H1 (cell line): ENCODE measurements around the gene DENND4A. TPM values are rescaled to one million over a fixed set of nuclear protein-coding genes. Genes with fewer than 3 reads are reported as not detected.

Source experiments
- CTCF ChIA-PET: fragments of 300-600 bp; sonication (Branson Sonifier 250); formaldehyde crosslinking; loops from one replicate; lab custom pipeline; 2021; ENCODE audit not compliant: partially characterized antibody; lab: Charles Lee
- POLR2A ChIA-PET: fragments of 300-600 bp; sonication (Branson Sonifier 250); formaldehyde crosslinking; loops from one replicate; lab custom pipeline; 2021; ENCODE audit warnings: inconsistent platforms; ENCODE audit not compliant: partially characterized antibody; lab: Charles Lee
- DNase-seq, 2 experiments: peaks; one replicate each; pipeline versions ENCODE4 v3.0.0 to v3.0.0-alpha.2; 2010 to 2022; ENCODE audit warnings: low spot score in 2 of 2, low read depth in 1 of 2, mixed read lengths in 1 of 2
- FAIRE-seq: peaks from 2 replicates; lab custom pipeline; 2011; peaks lifted over from hg19 to GRCh38; lab: Jason Lieb, UNC
- H2AFZ ChIP-seq: 2 replicates; pipeline ENCODE4 v1.8.1; 2012; ENCODE audit warnings: low read length, inconsistent platforms
- H2AK5ac ChIP-seq: 2 replicates; pipeline ENCODE4 v1.6.1; 2013; ENCODE audit warnings: low read depth, low read length
- H2BK120ac ChIP-seq: replicated peaks from 2 replicates; pipeline ENCODE3; 2013; ENCODE audit warnings: low read depth, low read length, inconsistent platforms
- H2BK12ac ChIP-seq: 2 replicates; pipeline ENCODE4 v1.6.1; 2013; ENCODE audit warnings: low read depth, low read length
- H2BK15ac ChIP-seq: 2 replicates; pipeline ENCODE4 v1.6.1; 2013; ENCODE audit warnings: low read length
- H2BK20ac ChIP-seq: 2 replicates; pipeline ENCODE4 v1.6.1; 2013; ENCODE audit warnings: low read length
- H2BK5ac ChIP-seq: 2 replicates; pipeline ENCODE4 v1.6.1; 2013; ENCODE audit warnings: low read depth, low read length
- H3K14ac ChIP-seq: 2 replicates; pipeline ENCODE4 v1.6.1; 2013; ENCODE audit warnings: inconsistent platforms; ENCODE audit not compliant: insufficient read length
- H3K18ac ChIP-seq: 2 replicates; pipeline ENCODE4 v1.6.1; 2013; ENCODE audit warnings: low read length; ENCODE audit errors: extremely low read depth
- H3K23ac ChIP-seq: 2 replicates; pipeline ENCODE4 v1.6.1; 2013; ENCODE audit warnings: inconsistent platforms; ENCODE audit not compliant: insufficient read length
- H3K23me2 ChIP-seq: 2 replicates; pipeline ENCODE4 v1.6.1; 2013; ENCODE audit warnings: low read depth, low read length
- H3K27ac ChIP-seq: 2 replicates; pipeline ENCODE4 v1.6.1; 2011; ENCODE audit warnings: low read depth, low read length, inconsistent platforms
- H3K27me3 ChIP-seq, 4 experiments: replicated peaks in 1 of 4; 1 replicate in 1 of 4; 2 replicates in 3 of 4; pipeline versions ENCODE4 v1.6.1 to v1.8.1; 2011 to 2013; ENCODE audit warnings: low read length in 3 of 4, mild to moderate bottlenecking in 3 of 4, inconsistent platforms in 2 of 4, mixed read lengths in 2 of 4, moderate library complexity in 1 of 4; ENCODE audit not compliant: control insufficient read depth in 3 of 4, insufficient read depth in 3 of 4; ENCODE audit errors: extremely low read depth in 1 of 4
- H3K36me3 ChIP-seq, 4 experiments: 2 replicates each; pipeline versions ENCODE4 v1.6.1 to v1.8.1; 2011 to 2013; ENCODE audit warnings: mild to moderate bottlenecking in 4 of 4, low read length in 3 of 4, moderate library complexity in 2 of 4, control low read depth in 1 of 4, inconsistent platforms in 1 of 4; ENCODE audit not compliant: insufficient read depth in 4 of 4, control insufficient read depth in 2 of 4
- H3K4ac ChIP-seq: replicated peaks from 2 replicates; pipeline ENCODE3; 2013; ENCODE audit warnings: low read length, low read depth, mixed read lengths, inconsistent platforms; ENCODE audit not compliant: insufficient read length
- H3K4me1 ChIP-seq, 4 experiments: replicated peaks in 1 of 4; 1 replicate in 1 of 4; 2 replicates in 3 of 4; pipeline versions ENCODE4 v1.6.1 to v1.8.1; 2011 to 2013; ENCODE audit warnings: low read length in 3 of 4, inconsistent platforms in 2 of 4, mixed read lengths in 1 of 4; ENCODE audit not compliant: insufficient read depth in 4 of 4, control insufficient read depth in 3 of 4
- H3K4me2 ChIP-seq, 2 experiments: 2 replicates each; pipeline versions ENCODE4 v1.6.1 to v1.8.1; 2011 to 2013; ENCODE audit warnings: low read depth in 2 of 2, low read length in 2 of 2, control low read depth in 1 of 2, inconsistent platforms in 1 of 2, mild to moderate bottlenecking in 1 of 2; ENCODE audit not compliant: insufficient read depth in 1 of 2
- H3K4me3 ChIP-seq, 4 experiments: fragments of 200-600, 300-600 bp in 1 of 4; sonication (generic), shearing (Covaris generic), sonication (Bioruptor Twin) in 1 of 4; 2 replicates each; pipeline versions ENCODE4 v1.5.1 to v1.8.1; 2011 to 2016; ENCODE audit warnings: low read length in 4 of 4, low read depth in 3 of 4, control low read depth in 2 of 4, inconsistent platforms in 2 of 4, mild to moderate bottlenecking in 2 of 4, mixed read lengths in 1 of 4, moderate library complexity in 1 of 4; ENCODE audit not compliant: insufficient read depth in 2 of 4; ENCODE audit errors: extremely low read depth in 1 of 4
- H3K56ac ChIP-seq: replicated peaks from 2 replicates; pipeline ENCODE3; 2013; ENCODE audit warnings: low read depth, mild to moderate bottlenecking, mixed read lengths, low read length, inconsistent platforms; ENCODE audit not compliant: insufficient read length
- H3K79me1 ChIP-seq: 2 replicates; pipeline ENCODE4 v1.6.1; 2013; ENCODE audit warnings: low read depth, low read length, control low read depth
- H3K79me2 ChIP-seq, 2 experiments: 2 replicates each; pipeline versions ENCODE4 v1.6.1 to v1.8.1; 2012 to 2013; ENCODE audit warnings: low read length in 2 of 2, mild to moderate bottlenecking in 2 of 2, inconsistent platforms in 1 of 2; ENCODE audit not compliant: insufficient read depth in 2 of 2, control insufficient read depth in 1 of 2
- H3K9ac ChIP-seq, 4 experiments: replicated peaks in 1 of 4; 1 replicate in 1 of 4; 2 replicates in 3 of 4; pipeline versions ENCODE4 v1.6.1 to v1.8.1; 2011 to 2013; ENCODE audit warnings: low read depth in 3 of 4, low read length in 3 of 4, control low read depth in 2 of 4, mild to moderate bottlenecking in 2 of 4, moderate library complexity in 2 of 4, inconsistent platforms in 1 of 4; ENCODE audit errors: extremely low read depth in 1 of 4
- H3K9me3 ChIP-seq, 2 experiments: 2 replicates each; pipeline versions ENCODE4 v1.6.1 to v1.8.1; 2012 to 2013; ENCODE audit warnings: mild to moderate bottlenecking in 2 of 2, moderate library complexity in 2 of 2, control low read depth in 1 of 2, inconsistent platforms in 1 of 2, low read depth in 1 of 2, low read length in 1 of 2, mixed read lengths in 1 of 2; ENCODE audit not compliant: insufficient read depth in 2 of 2
- H4K20me1 ChIP-seq, 2 experiments: replicated peaks in 1 of 2; 2 replicates each; pipeline versions ENCODE3 to v1.8.1; 2011 to 2013; ENCODE audit warnings: inconsistent platforms in 2 of 2, low read length in 2 of 2, mild to moderate bottlenecking in 1 of 2; ENCODE audit not compliant: insufficient read depth in 2 of 2, control insufficient read depth in 1 of 2
- H4K5ac ChIP-seq: 2 replicates; pipeline ENCODE4 v1.6.1; 2013; ENCODE audit warnings: low read length, low read depth, mixed read lengths, inconsistent platforms; ENCODE audit not compliant: insufficient read length
- H4K8ac ChIP-seq: 2 replicates; pipeline ENCODE4 v1.8.0; 2013; ENCODE audit warnings: mild to moderate bottlenecking, moderate library complexity, low read length, inconsistent platforms; ENCODE audit not compliant: insufficient read depth; ENCODE audit errors: extremely low read depth
- H4K91ac ChIP-seq: replicated peaks from 2 replicates; pipeline ENCODE3; 2013; ENCODE audit warnings: low read length, mixed read lengths, inconsistent platforms; ENCODE audit not compliant: insufficient read length
- ATF2 ChIP-seq: IDR thresholded peaks from 2 replicates; pipeline ENCODE4 v1.6.1; 2012; ENCODE audit warnings: low read length, inconsistent platforms
- CTCF ChIP-seq, 3 experiments: IDR thresholded peaks; 1 replicate in 2 of 3; 2 replicates in 1 of 3; pipeline versions ENCODE4 v1.5.1 to v1.6.1; 2011; ENCODE audit warnings: low read length in 3 of 3, mild to moderate bottlenecking in 3 of 3, inconsistent platforms in 2 of 3, low read depth in 1 of 3, moderate library complexity in 1 of 3; ENCODE audit not compliant: insufficient read depth in 1 of 3; ENCODE audit errors: control extremely low read depth in 1 of 3
- E2F6 ChIP-seq: IDR thresholded peaks from 2 replicates; pipeline ENCODE4 v1.6.1; 2012; ENCODE audit warnings: inconsistent platforms
- EGR1 ChIP-seq: IDR thresholded peaks from 2 replicates; pipeline ENCODE4 v1.6.1; 2011; ENCODE audit warnings: low read depth, low read length, borderline replicate concordance
- KDM1A ChIP-seq: fragments of 200-600, 300-600 bp; sonication (generic); IDR thresholded peaks from 2 replicates; pipeline ENCODE4 v1.7.1; 2016; ENCODE audit warnings: mild to moderate bottlenecking, low read length, borderline replicate concordance
- NANOG ChIP-seq: IDR thresholded peaks from 2 replicates; pipeline ENCODE4 v1.6.1; 2011; ENCODE audit warnings: low read length, low read depth, mild to moderate bottlenecking, inconsistent platforms; ENCODE audit not compliant: insufficient read depth, poor library complexity, severe bottlenecking
- TBP ChIP-seq: IDR thresholded peaks from 2 replicates; pipeline ENCODE4 v1.6.1; 2011; ENCODE audit warnings: low read depth, low read length, improper control_type of control experiment
- WGBS, 2 experiments: shearing (Covaris generic) in 1 of 2; methylation state at CpG; one replicate each; pipeline versions ENCODE4 v1.1.6 to v1.1.7; 2013 to 2015; ENCODE audit warnings: low lambda C conversion rate in 2 of 2, mixed read lengths in 2 of 2, inconsistent platforms in 1 of 2, low coverage in 1 of 2, missing lambda C conversion rate in 1 of 2; ENCODE audit not compliant: insufficient replicate concordance in 2 of 2, insufficient coverage in 1 of 2, insufficient read length in 1 of 2; ENCODE audit errors: extremely low coverage in 1 of 2, missing lambda C conversion rate in 1 of 2; 5-methylcytosine and 5-hydroxymethylcytosine counted together
- polyA plus RNA-seq, 7 experiments: library from polyadenylated mRNA; depleted of rRNA in 3 of 7; stranded (reverse) in 5 of 7; unstranded in 2 of 7; fragments of >200 nt in 5 of 7; fragments of 200-250 nt in 2 of 7; gene quantifications; 1 replicate in 5 of 7; 2 replicates in 1 of 7; 4 replicates in 1 of 7; pipeline versions ENCODE4 v1.2.1 to v1.2.3, GENCODE V29; 2011 to 2013; ENCODE audit warnings: missing spikeins in 2 of 7, mixed read lengths in 2 of 7
- total RNA-seq: library from RNA; stranded (reverse); fragmentation: NEBNext Ultra II Directional; extraction: Animal tissue kit (Norgen Biotek cat#: 25700); gene quantifications from 2 replicates; pipeline ENCODE4 v1.2.1, GENCODE V29; 2021

The DENND4A gene
- total and polyA plus RNA-seq, 2 of the 8 experiments (the other 6 are each of a cell fraction or from before 2014, with no cell fraction given) = 1.3 to 4.7 TPM

GRCh38 chr15:65835447-65835846, 43.4 kb upstream of the DENND4A start:
- TF ChIP-seq ATF2 (no peak), TBP (no peak), CTCF (IDR thresholded peaks at IDR 0.05; ENCODE audit: control extremely low read depth in 1 of 3, insufficient read depth in 1 of 3, low read depth in 1 of 3, low read length in 3 of 3) (no peak), NANOG (no peak), E2F6 (no peak), KDM1A (no peak), EGR1 (no peak)
- TF ChIP-seq, all 59 proteins: peak for 0
- no peak overlapping the region for H3K56ac ChIP-seq
- CTCF ChIA-PET = interaction anchor here (0.6 to 10.6 kb wide), 16 partner anchors 9 to 449 kb away, joined by 3 to 134 read pairs (median 4); no protein-coding TSS in a partner anchor

More at GRCh38 chr15:65835447-65835846, 43.4 kb upstream of the DENND4A start:
- DNase-seq (no peak), FAIRE-seq (no peak)
- Histone ChIP-seq H3K18ac (no peak overlapping the region), H2BK20ac (no peak overlapping the region), H3K9ac (no peak overlapping the region), H3K79me2 (no peaks in the 10 kb centered on the region), H2AFZ (no peak overlapping the region), H4K20me1 (no peaks in the 10 kb centered on the region), H4K5ac (no peak overlapping the region), H3K4me3 (no peak overlapping the region), H3K14ac (no peak overlapping the region), H2BK15ac (no peak overlapping the region), H3K4ac (no peak overlapping the region), H3K36me3 (no peaks in the 10 kb centered on the region), H3K4me1 (peaks cover 4 to 17% (median 7%) of the 10 kb centered on the region in 4 experiments; a peak in 6 of 7 replicates), H2BK120ac (no peak overlapping the region), H2AK5ac (no peak overlapping the region), H2BK5ac (no peak overlapping the region), H4K8ac (no peak overlapping the region), H3K27ac (no peak overlapping the region), H3K9me3 (no peaks in the 10 kb centered on the region), H2BK12ac (no peak overlapping the region), H3K79me1 (no peaks in the 10 kb centered on the region), H3K27me3 (no peaks in the 10 kb centered on the region), H3K4me2 (no peak overlapping the region), H3K23ac (no peak overlapping the region), H4K91ac (no peak overlapping the region), H3K23me2 (no peaks in the 10 kb centered on the region; the same call in 1 of the 2 replicates)
- POLR2A ChIA-PET = interaction anchor here (2.3 kb wide), 2 partner anchors 34 to 224 kb away, joined by 7 read pairs; partner anchors contain the start of genes INTS14 and RAB11A
- 92% methylated on average over 4 of the region's 4 CpGs; no CpG with 5 or more reads in 1 of the 2 experiments for WGBS, 2 experiments
